PC-3 (cell line): ENCODE data around the gene CEP112. TPM values are rescaled to one million over a fixed set of nuclear protein-coding genes. Genes with fewer than 3 reads are reported as not detected.

Experiments used
- ATAC-seq: fragments of 200-7000 bp; cut with Tn5 transposase; 2 replicates; pipeline ENCODE4 v1.9.1; 2020; ENCODE audit warnings: mild to moderate bottlenecking, moderate library complexity
- BruUV-seq: library from RNA; stranded (reverse); fragments of 400-500 nt; replicated peaks from 2 replicates; lab custom pipeline; 2021; lab: Mats Ljungman, UMichigan
- CTCF ChIA-PET: fragments of 300-600 bp; sonication (Branson Sonifier 250); formaldehyde crosslinking; loops from one replicate; lab custom pipeline; 2022; ENCODE audit warnings: antibody characterized with exemption; lab: Charles Lee
- POLR2A ChIA-PET: fragments of 300-600 bp; sonication (Branson Sonifier 250); formaldehyde crosslinking; loops from one replicate; lab custom pipeline; 2022; ENCODE audit warnings: antibody characterized with exemption; ENCODE audit not compliant: unreplicated experiment; lab: Charles Lee
- DNase-seq: peaks from one replicate; pipeline ENCODE4 v3.0.0-alpha.2; 2015
- H2AFZ ChIP-seq: fragments of 300-600 bp; sonication (generic); 2 replicates; pipeline ENCODE4 v1.6.0; 2016; ENCODE audit warnings: antibody characterized with exemption, low read length
- H3F3A ChIP-seq: fragments of 300-600 bp; sonication (generic); one replicate; pipeline ENCODE4 v1.6.0; 2017; ENCODE audit warnings: antibody characterized with exemption, low read length, control low read depth, mild to moderate bottlenecking; ENCODE audit not compliant: unreplicated experiment
- H3K27ac ChIP-seq: fragments of 300-600 bp; sonication (generic); 2 replicates; pipeline ENCODE4 v1.5.1; 2016; ENCODE audit warnings: mild to moderate bottlenecking, low read length
- H3K27me3 ChIP-seq: fragments of 300-600 bp; sonication (generic); 2 replicates; pipeline ENCODE4 v1.6.1; 2016; ENCODE audit warnings: low read length, mixed read lengths
- H3K36me3 ChIP-seq: fragments of 300-600 bp; sonication (generic); 2 replicates; pipeline ENCODE4 v1.6.1; 2016; ENCODE audit warnings: low read depth, mixed run types, low read length, mixed read lengths
- H3K4me1 ChIP-seq: fragments of 300-600 bp; sonication (generic); 2 replicates; pipeline ENCODE4 v1.5.1; 2016; ENCODE audit warnings: low read length; ENCODE audit not compliant: insufficient read depth
- H3K4me2 ChIP-seq: fragments of 300-600 bp; sonication (generic); 2 replicates; pipeline ENCODE4 v1.6.0; 2016; ENCODE audit warnings: low read length
- H3K4me3 ChIP-seq: fragments of 300-600 bp; sonication (generic); 2 replicates; pipeline ENCODE4 v1.5.1; 2016; ENCODE audit warnings: mild to moderate bottlenecking, low read length, mixed read lengths
- H3K79me2 ChIP-seq: fragments of 300-600 bp; sonication (generic); 2 replicates; pipeline ENCODE4 v1.6.1; 2017; ENCODE audit warnings: low read length, mixed read lengths
- H3K9ac ChIP-seq: fragments of 300-600 bp; sonication (generic); 2 replicates; pipeline ENCODE4 v1.6.0; 2016; ENCODE audit warnings: mild to moderate bottlenecking, low read length
- H3K9me2 ChIP-seq: fragments of 300-600 bp; sonication (generic); replicated peaks from 2 replicates; pipeline ENCODE4 v1.6.1; 2016; ENCODE audit warnings: mixed run types, low read length, mixed read lengths
- H3K9me3 ChIP-seq: fragments of 300-600 bp; sonication (generic); 2 replicates; pipeline ENCODE4 v1.6.1; 2016; ENCODE audit warnings: low read length, mixed read lengths
- H4K20me1 ChIP-seq: fragments of 300-600 bp; sonication (generic); 2 replicates; pipeline ENCODE4 v1.6.1; 2016; ENCODE audit warnings: low read length, mixed read lengths
- EZH2 ChIP-seq: fragments of 300-600 bp; sonication (generic); IDR thresholded peaks from one replicate; pipeline ENCODE4 v1.6.1; 2017; ENCODE audit warnings: antibody characterized with exemption, mild to moderate bottlenecking, low read length; ENCODE audit not compliant: unreplicated experiment
- EZH2phosphoT487 ChIP-seq: fragments of 300-600 bp; sonication (generic); IDR thresholded peaks from 2 replicates; pipeline ENCODE4 v1.6.1; 2018; ENCODE audit warnings: mild to moderate bottlenecking, antibody characterized with exemption, low read length, borderline replicate concordance
- intact Hi-C: fragments of 100-400 bp; cut with micrococcal nuclease; formaldehyde crosslinking; loops from 2 replicates; pipeline ENCODE4 v1.9.0; 2023
- total RNA-seq: library from RNA; depleted of rRNA; stranded (reverse); fragments of >200 nt; gene quantifications from 2 replicates; pipeline ENCODE4 v1.2.3, GENCODE V29; 2014
- TF ChIP-seq, protein P1 (sequence below): fragments of 300-600 bp; sonication (generic); conservative IDR thresholded peaks from 2 replicates; pipeline ENCODE4 v1.5.1; 2017; ENCODE audit warnings: antibody characterized with exemption, low read depth, mild to moderate bottlenecking, low read length

The CEP112 gene
- total RNA-seq, 1 experiment from 2014 or later: 6.5 TPM

DNA sequence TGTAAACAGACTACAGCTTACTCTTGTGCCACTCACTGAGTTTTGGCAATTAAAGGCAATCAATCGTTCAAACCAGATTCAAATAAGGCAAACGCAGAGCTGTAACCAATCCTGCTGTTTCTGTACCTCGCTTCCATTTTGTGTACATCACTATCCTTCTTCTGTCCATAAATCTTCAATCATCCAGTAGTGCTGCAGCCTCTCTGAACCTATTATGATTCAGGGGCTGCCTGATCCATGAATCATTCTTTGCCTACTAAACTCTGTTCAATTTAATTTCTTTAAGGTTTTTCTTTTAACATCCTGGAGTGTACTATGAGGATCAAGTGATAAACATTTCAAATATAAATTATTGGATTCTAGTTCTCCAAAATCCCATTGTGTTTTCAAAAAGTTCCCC lies 93.9 kb downstream of the CEP112 start:
- ChIA-PET CTCF (no interaction called here), POLR2A (no interaction called here)
- no peaks in the 10 kb centered on the region for H3K36me3 ChIP-seq
- no peaks in the 10 kb centered on the region for H3K4me1 ChIP-seq
- DNase-seq: peak; percentile 34
- no peak overlapping the region for H3K4me2 ChIP-seq
- no peaks in the 10 kb centered on the region for H4K20me1 ChIP-seq
- no peak overlapping the region for H2AFZ ChIP-seq
- ATAC-seq: peak; percentile 38
- BruUV-seq: no TSS peak
- no peak overlapping the region for H3K27ac ChIP-seq
- H3K9me2 ChIP-seq: no peaks in the 10 kb centered on the region
- H3K4me3 ChIP-seq: no peak overlapping the region
- no peaks in the 10 kb centered on the region for H3F3A ChIP-seq
- no peak for TF ChIP-seq EZH2
- no peak for TF ChIP-seq EZH2phosphoT487
- TF ChIP-seq, protein P1, sequence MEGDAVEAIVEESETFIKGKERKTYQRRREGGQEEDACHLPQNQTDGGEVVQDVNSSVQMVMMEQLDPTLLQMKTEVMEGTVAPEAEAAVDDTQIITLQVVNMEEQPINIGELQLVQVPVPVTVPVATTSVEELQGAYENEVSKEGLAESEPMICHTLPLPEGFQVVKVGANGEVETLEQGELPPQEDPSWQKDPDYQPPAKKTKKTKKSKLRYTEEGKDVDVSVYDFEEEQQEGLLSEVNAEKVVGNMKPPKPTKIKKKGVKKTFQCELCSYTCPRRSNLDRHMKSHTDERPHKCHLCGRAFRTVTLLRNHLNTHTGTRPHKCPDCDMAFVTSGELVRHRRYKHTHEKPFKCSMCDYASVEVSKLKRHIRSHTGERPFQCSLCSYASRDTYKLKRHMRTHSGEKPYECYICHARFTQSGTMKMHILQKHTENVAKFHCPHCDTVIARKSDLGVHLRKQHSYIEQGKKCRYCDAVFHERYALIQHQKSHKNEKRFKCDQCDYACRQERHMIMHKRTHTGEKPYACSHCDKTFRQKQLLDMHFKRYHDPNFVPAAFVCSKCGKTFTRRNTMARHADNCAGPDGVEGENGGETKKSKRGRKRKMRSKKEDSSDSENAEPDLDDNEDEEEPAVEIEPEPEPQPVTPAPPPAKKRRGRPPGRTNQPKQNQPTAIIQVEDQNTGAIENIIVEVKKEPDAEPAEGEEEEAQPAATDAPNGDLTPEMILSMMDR: no peak
- H3K9ac ChIP-seq: no peak overlapping the region
- H3K79me2 ChIP-seq: no peaks in the 10 kb centered on the region
- intact Hi-C loops: no loop called here
- H3K27me3 ChIP-seq: no peaks in the 10 kb centered on the region
- H3K9me3 ChIP-seq: no peaks in the 10 kb centered on the region

DNA sequence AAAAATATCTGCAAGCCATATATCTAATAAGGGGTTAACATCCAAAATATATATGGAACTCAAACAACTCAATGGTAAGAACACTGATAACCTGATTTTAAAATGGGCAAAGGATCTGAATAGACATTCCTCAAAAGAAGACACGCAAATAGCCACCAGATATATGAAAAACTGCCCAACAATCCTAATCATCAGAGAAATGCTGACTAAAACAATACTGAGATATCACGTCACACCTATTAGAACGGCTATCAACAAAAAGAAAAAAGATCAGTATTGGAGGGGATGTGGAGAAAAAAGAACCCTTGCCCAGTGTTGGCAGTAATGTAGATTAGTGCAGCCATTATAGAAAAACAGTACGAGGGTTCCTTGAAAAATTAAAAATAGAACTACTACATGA lies 97.2 kb downstream of the CEP112 start:
- Histone ChIP-seq H3K27ac (no peak overlapping the region), H3K9ac (no peak overlapping the region), H3K4me3 (no peak overlapping the region), H3K4me1 (no peaks in the 10 kb centered on the region), H2AFZ (no peak overlapping the region), H3K9me3 (0 out of 2 replicates have a peak, but pooled peaks cover 2% of the 10 kb centered on the region), H3K36me3 (no peaks in the 10 kb centered on the region), H3F3A (no peaks in the 10 kb centered on the region), H4K20me1 (no peaks in the 10 kb centered on the region), H3K9me2 (no peaks in the 10 kb centered on the region), H3K4me2 (no peak overlapping the region), H3K27me3 (no peaks in the 10 kb centered on the region), H3K79me2 (no peaks in the 10 kb centered on the region)
- ATAC-seq (no peak), DNase-seq (no peak)
- ChIA-PET CTCF (no interaction called here), POLR2A (no interaction called here)
- TF ChIP-seq, protein P1: no peak
- TF ChIP-seq EZH2phosphoT487: no peak
- no peak for TF ChIP-seq EZH2
- intact Hi-C loops: no loop called here
- BruUV-seq: no TSS peak

DNA sequence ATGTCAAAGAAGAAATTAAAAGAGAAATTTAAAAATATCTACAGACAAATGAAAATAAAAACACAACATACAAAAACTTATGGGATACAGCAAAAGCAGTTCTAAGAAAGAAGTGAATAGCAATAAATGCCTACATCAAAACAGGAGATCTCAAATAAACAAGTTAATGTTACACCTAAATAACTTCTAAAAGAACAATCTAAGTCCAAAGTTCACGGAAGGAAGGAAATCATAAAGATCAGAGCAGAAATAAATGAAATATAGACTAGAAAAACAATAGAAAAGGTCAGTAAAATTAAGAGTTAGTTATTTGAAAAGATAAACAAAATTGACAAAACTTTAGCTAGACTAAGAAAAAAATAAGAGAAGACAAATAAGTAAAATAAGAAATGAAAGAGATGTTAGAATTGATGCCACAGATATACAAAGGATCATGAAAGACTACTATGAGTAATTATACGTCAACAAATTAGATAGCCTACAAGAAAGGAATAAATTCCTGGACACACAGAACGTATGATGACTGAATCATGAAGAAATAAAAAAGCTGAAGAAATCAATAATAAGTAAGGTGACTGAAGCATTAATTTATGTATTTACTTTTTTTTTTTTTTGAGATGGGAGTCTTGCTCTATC lies 100.4 kb downstream of the CEP112 start:
- Histone ChIP-seq H3K9me2 (no peaks in the 10 kb centered on the region), H3K4me3 (no peak overlapping the region), H3F3A (no peaks in the 10 kb centered on the region), H3K27me3 (no peaks in the 10 kb centered on the region), H3K9me3 (0 out of 2 replicates have a peak, but pooled peaks cover 4% of the 10 kb centered on the region), H3K79me2 (no peaks in the 10 kb centered on the region), H3K4me1 (no peaks in the 10 kb centered on the region), H2AFZ (no peak overlapping the region), H3K27ac (no peak overlapping the region), H4K20me1 (no peaks in the 10 kb centered on the region), H3K4me2 (no peak overlapping the region), H3K36me3 (no peaks in the 10 kb centered on the region; the same call in 1 of the 2 replicates), H3K9ac (no peak overlapping the region)
- intact Hi-C loops: no loop called here
- DNase-seq (no peak), ATAC-seq (no peak)
- ChIA-PET POLR2A (no interaction called here), CTCF (no interaction called here)
- BruUV-seq: no TSS peak
- no peak for TF ChIP-seq EZH2
- TF ChIP-seq EZH2phosphoT487: no peak
- TF ChIP-seq, protein P1: no peak
